HUDEP-2 (cell line): ENCODE measurements around the gene MAPT.
"Not testable (repeated sequence)": the region's sequence is repeated elsewhere in the genome, so short reads cannot be mapped to it uniquely, and the experiment has no call there.

Source experiments
- DNase-seq, 76 experiments: peaks; one replicate each; lab custom pipeline; 2025; ENCODE audit not compliant: unreplicated experiment in 76 of 76; lab: John Stamatoyannopoulos, UW

The MAPT gene

DNA sequence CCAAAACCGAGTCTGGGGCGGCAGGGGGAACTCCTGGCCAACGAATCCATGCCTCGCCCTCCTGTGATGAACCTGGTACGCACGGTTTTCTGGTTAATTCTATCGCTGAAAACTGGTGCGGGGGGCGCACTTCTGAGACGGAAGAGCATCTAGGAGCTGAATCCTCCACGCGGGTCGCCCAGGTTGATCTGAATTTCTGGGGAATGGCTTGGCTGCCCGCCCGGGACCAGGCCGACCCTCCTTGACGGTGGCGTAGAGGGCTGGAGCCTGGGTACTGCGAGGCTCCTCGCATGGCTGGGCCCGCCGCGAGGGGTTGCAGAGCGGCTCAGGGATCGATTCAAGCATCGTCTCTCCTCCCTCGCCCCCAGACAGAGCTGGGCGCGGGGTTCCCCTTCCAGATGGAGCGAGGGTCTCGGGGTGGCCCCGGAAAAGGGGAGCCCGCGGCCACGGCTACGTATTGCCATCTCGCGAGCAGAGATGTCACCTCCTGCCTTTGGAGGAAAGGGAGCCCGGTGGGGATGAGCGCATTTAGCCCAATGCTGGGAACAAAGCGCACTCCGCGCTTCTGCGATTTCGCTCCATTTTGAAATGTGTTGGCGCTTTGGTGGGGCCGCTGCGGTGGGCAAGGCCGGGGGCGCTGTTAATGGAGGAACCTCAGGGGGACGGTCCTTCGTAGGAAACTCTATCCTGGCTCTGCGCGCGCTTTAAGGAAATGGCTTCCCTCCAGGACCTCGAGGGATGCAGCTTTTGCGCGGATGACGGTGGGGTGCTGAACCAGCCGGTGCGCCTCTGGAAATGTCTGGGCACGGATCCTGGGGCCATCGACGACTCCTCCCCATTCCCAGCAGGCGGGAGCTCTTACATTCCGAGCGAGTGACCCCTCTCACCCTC lies 2.7 kb downstream of the MAPT start:
- DNase-seq = no peak

DNA sequence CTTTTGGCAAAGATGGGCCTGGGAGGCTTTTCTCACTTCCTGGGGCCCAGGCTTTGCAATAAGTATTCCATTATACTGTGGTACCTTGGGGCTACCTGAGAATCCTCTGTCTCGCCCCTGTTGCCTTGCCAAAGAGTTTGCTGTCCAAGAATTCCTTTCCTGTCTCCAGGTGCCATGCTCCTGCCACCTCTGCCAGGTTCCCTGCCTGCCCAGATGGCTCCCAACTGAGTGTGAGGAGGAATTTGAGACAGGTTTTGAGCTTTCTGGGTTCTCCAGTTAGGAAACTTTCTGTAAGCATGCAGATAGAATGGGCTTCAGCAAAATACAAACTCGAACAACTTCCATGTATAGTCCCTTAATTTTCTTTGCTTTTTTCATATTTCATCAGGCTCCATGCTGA lies 5.8 kb downstream of the MAPT start:
- no peak for DNase-seq

DNA sequence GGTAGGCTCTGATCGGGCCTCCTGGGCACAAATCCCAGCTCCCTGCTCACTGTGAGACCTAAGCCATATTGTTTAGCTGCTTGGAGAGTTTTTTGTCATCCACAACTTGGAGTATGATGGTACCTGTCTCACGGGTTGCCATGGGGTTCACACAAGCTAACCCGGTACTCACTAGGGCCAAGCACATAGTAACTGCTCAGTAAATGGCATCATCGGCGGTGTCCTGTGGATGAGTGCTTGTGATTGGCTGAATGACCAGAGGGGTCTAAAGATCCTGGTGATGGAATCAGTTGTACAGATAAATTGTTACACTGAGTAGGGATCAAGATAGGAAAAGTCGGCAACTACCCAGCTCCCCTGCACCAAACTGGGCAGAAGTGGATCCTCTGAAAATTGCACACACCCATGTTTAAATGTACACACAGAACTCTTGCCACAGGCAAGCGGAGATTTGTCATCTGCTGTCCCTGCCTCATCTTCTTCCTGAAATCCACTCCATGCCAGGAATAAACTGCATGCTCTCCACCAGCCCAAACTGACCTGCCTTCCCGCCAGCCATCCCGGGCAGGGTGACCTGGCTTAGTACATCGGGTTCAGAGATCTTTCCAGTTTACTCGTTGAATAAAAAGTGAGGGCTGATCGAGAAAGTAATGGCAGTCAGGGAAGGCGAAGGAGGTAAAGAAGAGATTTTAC lies 6.5 kb downstream of the MAPT start:
- no peak for DNase-seq

DNA sequence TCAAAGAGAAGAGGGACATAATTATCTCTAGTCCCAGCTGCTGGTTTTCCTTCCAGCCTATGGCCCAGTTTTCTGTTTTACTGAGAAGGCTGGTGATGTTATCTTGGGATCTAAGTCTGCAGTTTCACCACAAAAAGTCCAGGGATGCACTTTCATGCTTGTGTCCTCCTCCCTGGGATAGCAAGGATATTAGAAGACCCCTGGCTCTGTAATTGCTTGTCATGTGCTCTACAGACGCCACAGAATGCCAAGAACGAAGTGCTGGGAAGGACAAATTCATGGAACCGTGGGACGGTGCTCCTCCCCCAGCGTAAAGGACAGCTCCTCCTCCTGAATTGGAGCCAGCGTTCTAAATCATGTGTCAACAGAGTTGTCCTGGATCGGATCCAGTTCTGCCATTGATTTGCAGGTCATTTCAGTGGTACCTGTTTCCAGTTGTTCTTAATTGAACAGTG lies 8.6 kb downstream of the MAPT start:
- peak in 1 of 76 experiments; percentile 7 for DNase-seq

DNA sequence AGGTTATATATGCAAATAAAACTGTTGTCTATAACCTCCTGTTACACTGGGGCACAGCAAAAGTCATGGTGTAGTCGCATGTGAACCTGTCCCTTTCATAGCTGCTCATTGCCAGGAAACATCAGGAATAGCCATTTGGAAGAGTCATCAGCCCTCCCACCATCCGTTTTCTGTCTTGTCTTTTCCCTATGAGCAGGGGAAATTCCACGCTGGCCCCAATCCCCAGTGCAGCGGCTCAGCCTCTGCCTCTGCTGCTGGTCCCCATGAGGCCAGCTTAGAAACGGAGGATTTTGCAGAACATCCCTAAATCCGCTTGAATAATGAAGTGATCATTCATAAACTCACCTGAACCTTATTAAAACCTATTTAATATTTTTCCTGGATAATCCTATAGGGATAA lies 10.5 kb downstream of the MAPT start:
- no peak for DNase-seq

DNA sequence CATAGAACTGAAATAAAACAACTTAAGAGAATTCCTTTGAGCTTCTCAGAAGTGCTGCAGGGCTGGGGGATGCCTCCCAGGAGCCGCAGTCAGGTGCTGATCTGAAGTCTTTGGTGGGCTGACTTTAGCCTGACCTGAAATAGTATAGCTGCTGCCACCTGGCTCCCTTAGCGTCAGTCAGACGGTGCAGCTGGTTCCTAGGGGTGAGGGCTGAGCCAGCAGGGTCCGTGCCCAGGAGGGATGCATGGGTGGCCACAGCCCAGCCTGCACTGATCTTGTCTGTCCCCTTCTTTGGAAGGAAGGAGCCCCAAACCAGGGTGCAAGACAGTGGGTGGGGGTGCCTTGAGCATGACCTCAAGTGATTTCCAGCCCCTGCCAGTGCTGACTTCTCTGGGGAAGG lies 11.5 kb downstream of the MAPT start:
- DNase-seq = no peak

DNA sequence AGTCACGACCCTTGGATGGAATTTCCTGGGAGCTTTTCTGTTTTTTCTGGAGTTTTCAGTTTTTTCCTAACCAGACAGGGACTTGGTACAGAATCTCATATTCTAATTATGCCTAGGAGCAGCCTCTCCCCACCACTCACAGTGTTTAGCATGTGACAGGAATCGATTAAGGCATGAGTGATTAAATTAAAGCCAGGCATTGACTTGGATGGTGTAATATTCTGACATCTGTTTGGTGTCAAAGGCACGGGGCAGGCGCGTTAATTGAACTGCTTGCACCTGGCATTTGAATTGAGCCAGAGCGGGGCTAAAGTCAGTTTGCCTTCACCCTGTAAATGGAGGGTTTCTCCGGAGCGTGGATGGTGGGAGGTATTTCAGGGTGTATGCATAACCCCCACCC lies 11.9 kb downstream of the MAPT start:
- no peak for DNase-seq

DNA sequence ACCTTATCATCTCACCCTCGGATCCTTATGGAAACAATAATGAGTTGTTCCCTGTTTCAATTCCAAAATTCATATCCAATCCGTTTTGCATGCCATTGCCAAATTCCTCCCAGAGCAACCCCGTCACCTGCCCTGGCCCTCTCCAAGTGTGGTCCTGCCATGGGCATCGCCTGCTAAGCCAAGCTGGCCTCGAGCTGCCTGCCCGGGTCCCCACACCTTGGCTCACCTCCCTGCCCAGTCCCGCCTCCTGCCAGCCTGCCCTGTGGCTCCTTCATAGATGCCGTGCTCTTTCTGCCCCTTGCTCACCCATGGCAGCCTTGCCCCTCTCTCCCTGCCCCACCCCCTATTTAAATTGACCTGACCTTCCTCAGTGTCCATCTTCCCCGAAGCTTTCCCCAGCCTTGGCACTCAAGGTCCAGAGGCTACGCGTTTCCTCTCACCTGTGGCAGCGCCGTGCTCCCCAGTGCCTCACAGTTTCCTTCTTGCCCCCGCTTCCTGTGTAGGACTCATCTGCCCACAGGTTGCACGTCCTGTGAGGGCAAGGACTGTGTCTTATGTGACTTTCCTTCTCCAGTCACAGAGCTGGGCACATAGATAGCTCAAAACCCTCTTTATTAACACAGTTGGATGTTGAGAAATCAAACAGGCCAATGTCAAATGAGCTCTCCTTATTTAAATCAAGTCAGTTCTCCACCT lies 12.7 kb downstream of the MAPT start:
- no peak for DNase-seq

DNA sequence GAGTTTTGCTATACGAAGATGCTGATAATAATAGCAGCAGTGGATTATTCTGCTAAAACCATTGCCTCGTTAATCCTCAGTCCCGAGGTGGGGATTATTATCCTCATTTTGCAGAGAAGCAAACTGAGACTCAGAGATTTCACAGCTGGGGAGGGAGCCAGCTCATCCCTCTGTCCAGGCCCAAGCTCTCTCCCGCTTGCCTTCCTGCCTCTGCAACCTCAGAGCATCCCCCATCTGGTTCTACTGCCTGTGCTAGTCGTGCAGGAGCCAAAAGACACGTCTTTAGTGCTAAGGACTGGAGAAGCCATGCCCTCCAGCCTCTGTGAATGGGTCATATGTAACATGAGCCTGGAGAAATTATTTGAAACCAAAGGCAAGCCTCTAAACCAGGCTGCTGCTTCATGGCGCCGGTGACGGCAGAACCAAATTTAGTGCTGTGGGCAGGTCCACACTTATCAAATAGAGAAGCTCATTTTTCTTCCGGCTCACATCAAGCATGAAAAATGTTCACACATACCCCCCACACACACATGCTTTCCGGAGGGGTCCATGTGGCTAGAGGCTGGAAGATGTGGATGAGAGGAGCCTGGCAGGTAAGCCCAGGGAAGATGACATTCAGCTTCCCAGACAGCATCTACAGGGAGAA lies 13.5 kb downstream of the MAPT start:
- DNase-seq = no peak

DNA sequence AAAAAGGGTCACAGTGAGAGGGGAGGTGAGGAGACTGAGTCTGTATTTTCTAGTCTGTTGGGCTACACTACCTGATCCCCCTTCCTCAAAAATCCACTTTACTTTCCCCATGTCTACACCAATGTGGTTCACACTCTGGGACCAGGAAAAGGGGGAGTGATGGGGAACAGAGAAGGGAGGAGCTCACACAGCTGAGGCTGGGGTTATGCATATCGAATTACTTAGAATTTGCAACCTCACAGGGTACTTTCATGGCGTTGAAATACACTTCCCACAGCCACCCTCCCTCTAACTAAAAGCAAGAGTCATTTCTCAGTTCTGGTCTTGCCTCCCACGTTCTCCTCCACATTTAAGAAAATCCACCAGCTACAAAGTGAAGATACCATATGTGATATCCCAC lies 14.1 kb downstream of the MAPT start:
- no peak for DNase-seq

DNA sequence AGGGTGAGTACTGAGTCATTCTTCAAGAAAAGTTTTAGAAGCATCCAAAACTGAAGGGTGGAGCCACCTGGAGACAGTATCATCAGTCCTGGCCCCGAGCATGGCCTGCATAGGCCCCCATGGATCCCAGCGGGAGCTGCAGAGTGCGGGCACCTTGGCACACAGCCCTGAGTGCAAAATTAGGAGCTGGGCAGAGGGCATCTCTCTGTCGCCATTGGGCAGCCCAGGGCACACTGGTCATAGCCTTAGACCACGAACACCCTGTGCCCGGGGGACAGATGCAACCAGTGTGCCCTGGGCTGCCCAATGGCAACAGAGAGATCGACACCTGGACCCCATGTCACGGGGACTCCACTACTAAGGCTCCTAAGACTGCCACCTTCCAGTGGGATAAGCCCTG lies 14.6 kb downstream of the MAPT start:
- DNase-seq = no peak

DNA sequence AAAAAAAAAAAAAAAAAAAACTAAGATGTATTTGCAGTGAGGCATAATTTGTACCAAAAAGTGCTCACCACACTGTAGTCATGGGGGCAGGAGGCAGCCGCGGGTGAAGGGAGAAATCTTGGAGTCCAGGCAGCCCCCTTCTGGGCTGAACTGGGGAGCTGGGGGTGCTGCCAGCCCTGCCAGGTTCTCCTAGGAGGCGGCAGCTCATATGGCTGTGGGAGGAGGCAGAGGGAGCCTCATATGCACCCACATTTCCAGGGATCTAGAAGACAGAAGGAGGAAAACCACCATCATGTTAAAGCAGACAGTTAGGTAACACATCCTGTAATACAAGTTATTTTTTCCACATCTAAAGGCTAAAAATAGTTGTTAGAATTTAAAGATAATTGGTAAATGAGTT lies 16.3 kb downstream of the MAPT start:
- no peak for DNase-seq

DNA sequence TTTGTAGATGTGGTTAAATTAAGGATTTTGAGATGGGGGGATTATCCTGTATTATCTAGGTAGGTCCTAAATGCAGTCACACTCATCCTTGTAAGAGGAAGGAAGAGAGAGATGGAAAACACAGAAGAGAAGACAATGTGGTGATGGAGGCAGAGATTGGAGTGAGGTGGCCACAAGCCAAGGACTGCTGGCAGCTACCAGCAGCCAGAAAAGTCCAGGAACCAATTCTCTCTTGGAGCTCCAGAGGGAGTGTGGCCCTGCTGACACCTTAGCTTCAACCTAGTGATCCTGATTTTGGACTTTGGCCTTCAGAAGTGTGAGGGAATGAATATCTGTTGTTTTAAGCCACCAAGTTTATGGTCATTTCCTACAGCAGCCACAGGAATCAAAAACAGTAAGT lies 18.0 kb downstream of the MAPT start:
- no peak for DNase-seq

DNA sequence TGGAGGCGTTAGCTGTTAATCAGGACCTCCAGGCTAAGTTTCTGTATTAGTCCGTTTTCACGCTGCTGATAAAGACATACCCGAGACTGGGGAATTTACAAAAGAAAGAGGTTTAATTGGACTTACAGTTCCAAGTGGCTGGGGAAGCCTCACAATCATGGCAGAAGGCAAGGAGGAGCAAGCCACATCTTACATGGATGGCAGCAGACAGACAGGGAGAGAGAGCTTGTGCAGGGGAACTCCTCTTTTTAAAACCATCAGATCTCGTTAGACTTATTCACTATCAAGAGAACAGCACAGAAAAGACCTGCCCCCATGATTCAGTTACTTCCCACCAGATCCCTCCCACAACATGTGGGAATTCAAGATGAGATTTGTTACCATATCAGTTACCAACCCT lies 18.7 kb downstream of the MAPT start:
- DNase-seq = not testable (repeated sequence)

DNA sequence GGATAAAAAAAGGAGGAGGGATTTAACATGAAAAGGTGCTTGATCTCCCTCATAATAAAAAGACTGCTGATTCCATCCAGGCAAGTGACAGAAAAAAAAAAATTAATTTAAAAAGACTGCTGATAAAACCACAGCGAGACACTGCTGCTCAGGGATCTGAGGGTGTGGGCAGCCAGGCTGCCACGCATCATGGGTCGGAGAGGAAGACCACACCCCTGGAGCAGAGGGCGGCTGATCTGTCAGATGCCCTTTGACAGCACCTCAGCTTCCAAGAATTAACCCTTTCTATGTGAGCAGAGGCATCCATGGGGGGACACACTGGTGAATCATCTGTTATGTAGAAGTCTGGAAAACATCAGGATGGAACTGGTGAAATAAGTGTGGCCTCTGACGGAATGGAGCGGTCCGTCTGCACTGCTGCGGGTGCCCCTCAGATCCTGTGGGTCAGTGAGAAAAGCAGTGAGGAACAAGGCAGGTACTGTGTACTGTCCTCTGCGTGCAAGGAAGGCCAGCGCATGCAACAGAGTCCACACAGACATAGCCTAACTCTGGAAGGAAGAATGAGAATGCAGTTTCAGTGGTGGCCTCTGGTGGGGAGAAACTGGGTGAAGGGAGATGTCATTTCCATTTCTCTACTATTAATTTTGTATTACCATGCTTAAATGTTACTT lies 19.8 kb downstream of the MAPT start:
- DNase-seq = no peak

DNA sequence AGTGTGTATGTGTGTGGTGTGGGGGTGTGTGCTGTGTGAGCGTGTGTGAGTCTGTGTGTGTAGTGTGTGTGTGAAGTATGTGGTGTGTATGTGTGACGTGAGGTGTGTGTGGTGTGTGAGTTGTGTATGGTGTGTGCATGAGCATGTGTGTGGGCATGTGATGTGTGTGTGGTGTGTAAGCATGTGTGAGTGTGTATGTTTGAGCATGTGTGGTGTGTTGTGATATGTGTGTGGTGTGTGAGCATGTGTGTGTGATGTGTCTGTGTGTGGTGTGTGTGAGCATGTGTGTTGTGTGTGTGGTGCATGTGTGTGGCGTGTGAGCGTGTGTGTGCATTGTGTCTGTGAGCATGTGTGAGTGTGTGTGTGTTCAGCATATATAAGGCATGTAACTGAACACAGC lies 20.9 kb downstream of the MAPT start:
- no peak for DNase-seq

DNA sequence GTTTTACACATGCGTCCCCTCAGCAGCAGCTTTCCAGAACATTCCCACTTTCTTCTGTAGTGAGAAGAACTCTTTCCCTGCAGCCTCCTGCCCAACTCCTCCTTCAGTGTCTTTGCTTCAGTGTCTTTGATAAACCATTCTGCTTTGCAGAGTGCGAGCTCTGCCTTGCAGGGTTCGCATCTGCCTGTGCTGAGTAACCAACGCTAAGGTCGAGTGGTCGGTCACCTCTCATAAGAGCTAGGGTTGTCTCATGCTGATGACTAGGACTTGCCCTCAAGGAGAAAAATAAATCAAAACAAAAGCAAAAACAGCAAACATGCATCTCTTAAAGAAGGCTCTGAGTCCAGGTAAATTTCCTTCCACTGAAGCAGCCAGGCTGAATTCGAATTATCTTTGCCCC lies 22.7 kb downstream of the MAPT start:
- DNase-seq = no peak

DNA sequence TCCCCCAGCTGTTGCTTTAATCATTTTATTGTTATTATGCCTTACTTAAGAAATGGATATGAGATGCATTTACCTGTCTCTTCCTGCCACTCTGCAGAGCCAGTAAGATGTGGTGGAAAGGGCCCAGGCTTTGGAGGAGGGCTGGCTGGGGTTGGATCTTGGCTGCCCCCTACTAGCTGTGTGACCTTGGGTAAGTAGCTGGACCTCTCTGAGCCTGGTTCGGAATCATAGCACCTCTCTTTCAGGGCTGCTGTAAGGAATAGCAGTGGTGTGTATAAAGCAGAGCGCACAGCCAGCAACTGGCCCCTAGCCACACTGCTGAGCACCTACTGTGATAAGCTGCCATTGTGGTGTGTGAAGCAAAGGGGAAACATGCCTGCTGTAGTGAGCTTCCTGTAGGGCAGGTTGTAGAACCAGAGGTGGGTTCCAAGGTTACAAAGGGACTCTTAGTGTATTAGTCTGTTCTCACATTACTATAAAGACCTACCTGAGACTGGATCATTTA lies 23.9 kb downstream of the MAPT start:
- no peak for DNase-seq

DNA sequence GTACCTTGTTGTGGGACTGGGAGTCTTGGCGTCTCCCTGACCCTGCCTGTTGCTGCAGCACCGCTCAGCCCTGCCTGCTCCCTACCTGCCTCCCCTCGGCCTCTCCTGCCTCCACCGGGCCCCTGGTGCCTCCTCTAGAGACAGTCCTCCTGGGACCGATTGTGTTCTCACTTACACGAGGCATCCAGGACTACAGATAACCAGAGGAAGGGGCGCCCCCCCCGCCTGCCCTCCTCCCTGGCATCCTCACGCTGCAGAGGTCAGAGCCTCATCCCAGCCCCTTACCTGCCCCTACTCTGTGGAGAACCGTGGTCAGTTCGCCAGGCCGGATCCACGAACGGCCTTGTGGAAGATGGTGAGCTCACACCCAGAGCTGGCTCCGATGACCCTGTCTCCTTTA lies 24.8 kb downstream of the MAPT start:
- DNase-seq = no peak

DNA sequence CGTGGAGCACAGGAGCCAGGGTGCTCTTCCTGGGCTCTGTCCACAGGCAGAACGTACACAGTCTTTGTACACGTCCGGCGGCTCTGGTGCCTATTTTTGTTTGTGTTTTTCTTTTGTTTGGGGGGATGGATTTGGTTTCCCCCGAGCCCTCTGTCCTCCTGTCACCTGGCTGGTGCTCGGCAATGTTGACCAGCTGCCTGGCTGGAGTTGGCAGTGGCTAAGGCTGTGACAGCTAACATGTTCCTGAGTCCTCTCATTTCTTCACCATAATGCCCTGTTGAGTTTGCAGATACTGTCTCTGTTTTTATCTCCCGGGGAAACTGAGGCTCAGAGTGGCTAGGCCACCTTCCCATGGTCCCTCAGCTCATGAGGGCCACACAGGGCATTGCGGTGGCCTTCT lies 25.7 kb downstream of the MAPT start:
- no peak for DNase-seq
